ENCODE results near the gene MST1R.
A peak's percentile ranks its signal among the peaks of the same experiment; 100 is the strongest.
"Not testable (repeated sequence)": the region's sequence is repeated elsewhere in the genome, so short reads cannot be mapped to it uniquely, and the experiment has no call there.

Gene MST1R

GRCh38 chr3:49926117-49926728, 22.6 kb upstream of the MST1R start:
- H3K27me3 Mint-ChIP-seq = no peaks in the 10 kb centered on the region
- intact Hi-C loops (cut with micrococcal nuclease) = no loop called here
- no peak overlapping the region for H3K4me3 Mint-ChIP-seq
- H3K4me1 Mint-ChIP-seq (ENCODE audit: low read depth) = peaks cover 24% of the 10 kb centered on the region
- no peak overlapping the region for H3K27ac Mint-ChIP-seq
- no peaks in the 10 kb centered on the region for H3K9me3 Mint-ChIP-seq
- no peaks in the 10 kb centered on the region for H3K36me3 Mint-ChIP-seq (ENCODE audit: low read depth)

DNA sequence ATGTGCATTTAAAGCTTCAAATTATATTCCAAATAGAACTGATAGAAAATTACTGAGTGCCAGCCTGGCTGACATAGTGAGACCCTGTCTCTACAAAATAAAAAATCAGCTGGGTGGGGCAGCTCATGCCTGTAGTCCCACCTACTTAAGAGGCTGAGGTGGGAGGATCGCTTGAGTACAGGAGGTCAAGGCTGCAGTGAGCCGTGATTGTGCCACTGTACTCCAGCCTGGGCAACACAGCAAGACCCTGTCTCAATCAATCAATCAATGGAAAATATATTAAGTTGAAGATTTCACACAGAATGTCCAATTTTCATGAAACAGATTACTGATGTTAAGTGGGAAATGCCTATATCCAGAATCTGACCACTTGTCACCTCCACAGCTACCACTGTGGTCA, 21.8 kb upstream of the MST1R start:
- Mint-ChIP-seq H3K4me3 (no peak overlapping the region), H3K4me1 (ENCODE audit: low read depth) (peaks cover 24% of the 10 kb centered on the region), H3K27me3 (no peaks in the 10 kb centered on the region), H3K27ac (no peak overlapping the region), H3K36me3 (ENCODE audit: low read depth) (no peaks in the 10 kb centered on the region), H3K9me3 (no peaks in the 10 kb centered on the region)
- intact Hi-C loops (cut with micrococcal nuclease) = no loop called here

DNA sequence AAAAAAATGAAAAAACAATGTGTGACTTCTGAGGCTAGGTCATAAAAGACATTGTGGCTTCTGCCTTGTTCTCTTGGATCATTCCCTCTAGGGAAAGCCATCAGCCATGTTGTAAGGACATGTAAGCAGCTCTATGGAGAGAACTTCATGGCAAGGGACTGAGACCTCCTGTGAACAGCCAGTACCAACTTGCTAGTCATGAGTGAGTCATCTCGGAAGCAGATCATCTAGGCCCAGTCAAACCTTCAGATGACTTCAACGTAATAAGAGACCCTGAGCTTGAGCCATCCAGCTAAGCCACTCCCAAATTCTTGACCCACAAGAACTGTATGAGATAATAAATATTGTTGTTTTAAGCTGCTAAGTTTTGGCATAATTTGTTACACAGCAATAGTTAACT, 21.0 kb upstream of the MST1R start:
- no peaks in the 10 kb centered on the region for H3K9me3 Mint-ChIP-seq
- intact Hi-C loops (cut with micrococcal nuclease) = no loop called here
- no peaks in the 10 kb centered on the region for H3K27me3 Mint-ChIP-seq
- H3K4me3 Mint-ChIP-seq = no peak overlapping the region
- H3K27ac Mint-ChIP-seq = no peak overlapping the region
- H3K4me1 Mint-ChIP-seq (ENCODE audit: low read depth) = peaks cover 18% of the 10 kb centered on the region
- no peaks in the 10 kb centered on the region for H3K36me3 Mint-ChIP-seq (ENCODE audit: low read depth)

DNA sequence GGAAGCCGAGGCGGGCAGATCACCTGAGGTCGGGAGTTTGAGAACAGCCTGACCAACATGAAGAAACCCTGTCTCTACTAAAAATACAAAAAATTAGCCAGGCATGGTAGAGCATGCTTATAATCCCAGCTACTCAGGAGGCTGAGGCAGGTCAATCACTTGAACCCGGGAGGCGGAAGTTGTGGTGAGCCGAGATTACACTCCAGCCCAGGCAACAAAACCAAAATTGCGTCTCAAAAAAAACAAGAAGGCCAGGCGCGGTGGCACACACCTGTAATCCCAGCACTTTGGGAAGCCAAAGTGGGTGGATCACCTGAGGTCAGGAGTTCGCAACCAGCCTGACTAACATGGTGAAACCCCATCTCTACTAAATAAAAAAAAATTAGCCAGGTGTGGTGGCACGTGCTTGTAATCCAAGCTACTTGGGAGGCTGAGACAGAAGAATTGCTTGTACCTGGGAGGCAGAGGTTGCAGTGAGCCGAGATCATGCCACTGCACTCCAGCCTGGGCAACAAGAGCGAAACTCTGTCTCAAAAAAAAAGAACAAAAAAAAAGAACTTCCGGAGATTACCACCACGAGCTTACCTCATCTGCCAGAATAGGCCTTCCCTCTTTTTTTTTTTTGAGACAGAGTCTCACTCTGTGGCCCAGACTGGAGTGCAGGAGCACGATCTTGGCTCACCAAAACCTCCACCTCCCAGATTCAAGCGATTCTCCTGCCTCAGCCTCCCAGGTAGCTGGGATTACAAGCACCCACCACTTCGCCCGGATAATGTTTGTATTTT, 14.3 kb upstream of the MST1R start:
- H3K4me1 Mint-ChIP-seq (ENCODE audit: low read depth) = peaks cover 15% of the 10 kb centered on the region
- H3K4me3 Mint-ChIP-seq; H3K9me3 Mint-ChIP-seq; H3K27me3 Mint-ChIP-seq; intact Hi-C loops (cut with micrococcal nuclease); H3K36me3 Mint-ChIP-seq (ENCODE audit: low read depth): not testable (repeated sequence)
- H3K27ac Mint-ChIP-seq = peak overlapping the region; percentile 7

- Mint-ChIP-seq H3K27me3 (no peaks in the 10 kb centered on the region), H3K27ac (no peak overlapping the region), H3K4me1 (ENCODE audit: low read depth) (peaks cover 15% of the 10 kb centered on the region), H3K4me3 (no peak overlapping the region), H3K9me3 (no peaks in the 10 kb centered on the region), H3K36me3 (ENCODE audit: low read depth) (peaks cover 16% of the 10 kb centered on the region)
- intact Hi-C loops (cut with micrococcal nuclease) = no loop called here
Measured at GRCh38 chr3:49916686-49917085, 13.0 kb upstream of the MST1R start.

- Mint-ChIP-seq H3K27ac (no peak overlapping the region), H3K9me3 (no peaks in the 10 kb centered on the region)
- intact Hi-C loops (cut with micrococcal nuclease) = no loop called here
Measured at GRCh38 chr3:49914906-49915305, 11.2 kb upstream of the MST1R start.

DNA sequence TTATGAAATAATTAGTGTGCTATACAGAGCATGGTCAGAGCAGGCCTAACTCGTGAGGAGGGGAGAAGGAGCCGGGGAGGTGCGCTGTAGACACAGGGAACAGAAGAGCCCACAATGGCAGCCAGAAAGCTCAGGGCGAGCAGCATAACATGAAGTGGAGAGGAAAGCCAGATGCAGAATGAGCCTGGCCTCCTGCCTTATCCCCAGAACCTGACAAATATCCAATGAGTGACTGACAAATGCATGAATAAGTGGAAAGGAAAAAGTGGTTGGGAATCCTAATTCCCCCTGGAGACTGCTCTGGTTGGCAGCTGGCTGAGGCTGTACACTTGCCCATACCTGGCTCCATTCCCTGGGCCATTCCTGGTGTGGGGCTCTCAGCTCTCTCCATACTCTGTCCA, 9.2 kb upstream of the MST1R start:
- Mint-ChIP-seq H3K4me3 (no peak overlapping the region), H3K27ac (no peak overlapping the region), H3K9me3 (no peaks in the 10 kb centered on the region), H3K4me1 (ENCODE audit: low read depth) (peaks cover 3% of the 10 kb centered on the region), H3K36me3 (ENCODE audit: low read depth) (peaks cover 47% of the 10 kb centered on the region), H3K27me3 (no peaks in the 10 kb centered on the region)
- intact Hi-C loops (cut with micrococcal nuclease) = no loop called here

More at GRCh38 chr3:49914906-49915305, 11.2 kb upstream of the MST1R start:
- Mint-ChIP-seq H3K4me1 (ENCODE audit: low read depth) (peaks cover 15% of the 10 kb centered on the region), H3K27me3 (no peaks in the 10 kb centered on the region), H3K4me3 (no peak overlapping the region), H3K36me3 (ENCODE audit: low read depth) (peaks cover 34% of the 10 kb centered on the region)

DNA sequence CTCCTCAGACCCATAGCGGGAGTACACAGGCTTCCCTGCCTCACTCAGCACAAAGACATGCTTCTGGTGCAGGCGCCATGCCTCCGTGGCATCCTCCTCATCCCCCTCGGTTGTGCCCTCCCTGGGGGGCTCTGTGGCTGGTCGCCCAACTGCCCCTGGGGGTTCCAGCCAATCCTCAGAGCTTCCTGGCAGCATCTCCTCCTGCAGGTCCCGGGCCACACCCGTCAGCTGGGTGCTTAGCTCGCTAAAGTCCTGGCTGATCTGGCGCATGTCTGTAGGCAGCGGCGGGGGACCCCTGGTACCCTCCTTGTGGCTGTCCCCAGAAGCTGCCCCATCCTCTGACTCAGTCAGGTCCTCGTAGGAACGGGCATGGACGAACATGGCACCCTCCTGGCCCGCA, 7.9 kb upstream of the MST1R start:
- H3K4me3 Mint-ChIP-seq = no peak overlapping the region
- H3K27me3 Mint-ChIP-seq = no peaks in the 10 kb centered on the region
- no peak overlapping the region for H3K27ac Mint-ChIP-seq
- peaks cover 2% of the 10 kb centered on the region for H3K4me1 Mint-ChIP-seq (ENCODE audit: low read depth)
- H3K9me3 Mint-ChIP-seq = no peaks in the 10 kb centered on the region
- H3K36me3 Mint-ChIP-seq (ENCODE audit: low read depth) = peaks cover 47% of the 10 kb centered on the region
- intact Hi-C loops (cut with micrococcal nuclease) = no loop called here

- H3K9me3 Mint-ChIP-seq = no peaks in the 10 kb centered on the region
- peaks cover 8% of the 10 kb centered on the region for H3K4me1 Mint-ChIP-seq (ENCODE audit: low read depth)
- intact Hi-C loops (cut with micrococcal nuclease) = no loop called here
- peaks cover 47% of the 10 kb centered on the region for H3K36me3 Mint-ChIP-seq (ENCODE audit: low read depth)
- no peaks in the 10 kb centered on the region for H3K27me3 Mint-ChIP-seq
- no peak overlapping the region for H3K27ac Mint-ChIP-seq
- H3K4me3 Mint-ChIP-seq = no peak overlapping the region
Measured at GRCh38 chr3:49911124-49911420, 7.4 kb upstream of the MST1R start.

DNA sequence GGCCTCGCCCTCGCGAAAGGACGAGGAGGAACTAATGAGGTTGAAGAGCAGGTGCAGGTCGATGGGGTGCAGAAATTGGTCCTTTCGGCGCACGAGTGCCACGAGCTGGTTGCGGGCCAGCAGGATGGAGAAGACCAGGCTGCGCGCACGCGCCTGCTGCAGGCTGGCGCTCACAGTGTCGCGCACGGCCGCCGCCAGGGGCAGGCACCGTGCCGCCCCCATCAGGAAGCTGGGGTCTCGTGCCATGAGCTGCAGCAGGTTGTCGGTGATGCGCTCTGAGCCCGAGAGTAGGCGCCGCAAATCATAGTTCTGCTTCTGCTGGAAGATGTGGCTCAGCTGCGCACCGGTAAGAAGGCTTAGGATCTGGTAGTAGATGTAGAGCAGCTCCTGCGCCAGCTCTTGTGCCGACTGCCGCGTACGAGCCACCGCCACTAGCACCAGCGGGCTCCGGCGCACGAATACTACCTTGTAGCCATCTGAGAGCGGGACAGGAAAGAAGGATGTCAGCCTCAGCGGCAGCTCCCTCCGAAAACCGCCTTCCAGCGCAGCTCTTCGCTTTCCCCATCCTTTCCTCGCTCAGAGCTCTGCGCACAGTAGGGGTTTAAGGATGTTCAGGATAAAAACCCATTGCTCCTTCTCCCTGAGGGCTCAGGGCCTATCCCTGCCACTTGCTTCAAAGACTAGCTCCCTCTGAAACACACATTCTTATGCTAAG, 6.9 kb upstream of the MST1R start:
- Mint-ChIP-seq H3K4me3 (no peak overlapping the region), H3K27me3 (no peaks in the 10 kb centered on the region), H3K4me1 (ENCODE audit: low read depth) (peaks cover 13% of the 10 kb centered on the region), H3K36me3 (ENCODE audit: low read depth) (peaks cover 47% of the 10 kb centered on the region), H3K9me3 (no peaks in the 10 kb centered on the region), H3K27ac (no peak overlapping the region)
- intact Hi-C loops (cut with micrococcal nuclease) = no loop called here

DNA sequence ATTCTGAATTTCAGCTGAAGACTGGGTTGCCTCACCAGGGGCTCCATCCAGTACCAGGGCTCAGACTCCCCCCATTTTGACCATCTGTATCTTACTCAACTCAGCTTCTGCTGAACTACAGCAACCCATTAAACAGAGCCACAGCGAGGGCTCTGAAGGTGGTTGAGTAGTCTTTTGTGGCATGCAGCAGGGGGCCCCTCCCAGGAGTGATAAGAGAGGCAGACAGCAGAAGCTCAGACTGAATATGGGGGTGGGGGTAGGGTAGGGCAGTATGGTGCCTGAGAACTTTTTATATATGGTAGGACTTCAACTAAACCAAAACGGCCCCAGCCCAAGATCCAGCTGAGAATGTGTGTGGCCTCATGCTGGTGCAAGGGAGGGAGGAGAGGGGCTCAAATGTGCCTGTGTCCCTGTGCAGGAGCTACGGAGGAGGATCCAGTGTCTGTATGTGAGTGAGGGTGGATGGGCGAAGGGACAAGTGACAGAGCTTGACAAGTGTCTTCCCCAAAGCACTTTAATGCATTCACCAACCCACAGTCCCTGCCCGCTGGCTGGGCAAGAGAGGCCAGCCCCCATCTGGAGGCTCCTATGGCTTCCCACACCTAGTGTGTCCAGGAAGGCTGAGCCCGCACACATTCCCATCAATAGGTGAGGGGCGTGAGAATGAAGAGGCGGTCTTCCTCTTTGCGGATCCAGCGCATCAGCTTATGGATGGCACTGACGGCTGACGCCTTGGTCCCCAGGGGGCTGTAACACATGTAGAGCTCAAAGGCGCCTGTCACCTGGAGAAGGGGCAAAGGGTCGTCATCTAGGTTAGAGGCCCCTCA, 4.9 kb upstream of the MST1R start:
- Mint-ChIP-seq H3K36me3 (ENCODE audit: low read depth) (peaks cover 47% of the 10 kb centered on the region), H3K4me3 (no peak overlapping the region), H3K4me1 (ENCODE audit: low read depth) (peaks cover 23% of the 10 kb centered on the region), H3K27ac (no peak overlapping the region), H3K27me3 (no peaks in the 10 kb centered on the region), H3K9me3 (no peaks in the 10 kb centered on the region)
- intact Hi-C loops (cut with micrococcal nuclease) = no loop called here

GRCh38 chr3:49906073-49906743, 2.5 kb upstream of the MST1R start:
- Mint-ChIP-seq H3K4me1 (ENCODE audit: low read depth) (peaks cover 28% of the 10 kb centered on the region), H3K4me3 (peak overlapping the region; percentile 11), H3K27ac (no peak overlapping the region), H3K27me3 (peaks cover 2% of the 10 kb centered on the region), H3K36me3 (ENCODE audit: low read depth) (peaks cover 26% of the 10 kb centered on the region), H3K9me3 (no peaks in the 10 kb centered on the region)
- intact Hi-C loops (cut with micrococcal nuclease) = no loop called here

- H3K27me3 Mint-ChIP-seq; intact Hi-C loops (cut with micrococcal nuclease); H3K9me3 Mint-ChIP-seq; H3K36me3 Mint-ChIP-seq (ENCODE audit: low read depth): not testable (repeated sequence)
- Mint-ChIP-seq H3K4me1 (ENCODE audit: low read depth) (peaks cover 28% of the 10 kb centered on the region), H3K4me3 (peak overlapping the region; percentile 75), H3K27ac (peak overlapping the region; percentile 67)
Measured at GRCh38 chr3:49904448-49904847, 775 bp upstream of the MST1R start.
